CMK (cell line): Measurements from ENCODE around the gene NPTX1.

Experiments used
- DNase-seq: peaks from one replicate; pipeline ENCODE4 v3.0.0-alpha.2; 2010; ENCODE audit warnings: low read depth

The NPTX1 gene

GRCh38 chr17:80426671-80427326 is 49.6 kb downstream of the NPTX1 start:
- DNase-seq = peak; percentile 51

DNA sequence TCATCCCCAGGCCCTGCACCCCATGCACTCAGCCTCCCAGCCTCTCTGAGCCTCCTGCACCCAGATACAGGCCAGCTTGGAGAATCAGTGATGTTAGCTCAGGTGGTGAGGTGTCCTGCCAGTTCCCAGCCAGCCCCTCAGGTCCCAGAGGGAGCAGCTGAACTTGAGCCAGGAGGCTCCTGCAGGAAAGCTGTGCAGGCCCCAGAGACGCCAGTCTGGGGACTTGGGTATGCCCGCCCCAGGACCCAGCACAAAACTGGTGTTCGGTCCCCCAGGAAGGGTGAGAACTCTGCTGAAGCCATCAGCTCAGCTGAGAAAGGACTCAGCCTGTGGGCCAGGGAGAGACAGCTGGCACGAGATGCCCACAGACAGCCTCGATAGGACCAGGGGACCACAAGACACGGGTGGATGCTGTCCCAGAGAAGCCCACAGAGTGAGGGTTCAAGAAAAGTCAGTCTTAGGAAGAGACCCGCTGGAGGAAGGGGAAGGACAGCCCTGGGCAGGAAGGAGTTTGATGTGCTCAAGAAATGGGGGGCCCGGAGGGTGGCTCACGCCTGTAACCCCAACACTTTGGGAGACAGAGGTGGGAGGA is 50.5 kb downstream of the NPTX1 start:
- DNase-seq = no peak

DNA sequence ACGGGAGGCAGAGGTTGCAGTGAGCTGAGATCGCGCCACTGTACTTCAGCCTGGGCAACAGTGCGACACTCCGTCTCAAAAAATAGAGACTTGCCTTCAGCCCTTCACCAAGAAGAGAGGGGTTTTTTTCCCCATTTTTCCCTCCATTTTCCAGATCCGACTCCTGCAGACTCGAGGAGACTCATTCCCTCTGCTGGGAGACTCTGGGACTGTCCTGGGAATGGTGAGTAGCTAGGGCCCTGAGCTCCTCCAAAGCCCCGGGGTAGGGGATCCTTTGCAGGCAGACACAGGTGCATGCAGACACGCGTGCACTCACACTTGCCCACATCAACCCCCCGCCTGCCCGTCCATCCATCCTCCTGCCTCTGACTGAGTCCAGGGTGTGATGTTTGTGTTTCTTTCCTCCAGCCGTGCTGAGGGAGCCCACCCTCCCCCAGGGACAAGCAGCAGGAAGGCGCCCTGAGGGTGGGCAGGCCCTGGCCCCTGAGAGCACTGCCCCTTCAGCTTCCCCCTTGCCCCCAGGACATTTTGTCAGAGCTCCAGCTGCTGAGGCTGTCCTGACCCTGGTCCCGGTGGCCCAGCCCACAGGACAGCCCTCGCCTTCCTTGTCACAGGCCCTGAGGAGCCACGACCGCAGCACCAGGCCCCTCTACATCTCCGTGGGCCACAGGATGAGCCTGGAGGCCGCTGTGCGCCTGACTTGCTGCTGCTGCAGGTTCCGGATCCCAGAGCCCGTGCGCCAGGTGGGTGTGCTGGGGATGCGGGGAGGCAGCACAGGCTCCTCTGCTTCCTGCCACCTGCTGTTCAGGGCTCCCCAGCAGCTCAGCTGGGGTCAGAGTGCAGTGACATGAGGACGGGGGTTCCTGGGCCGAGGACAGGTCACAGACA is 51.3 kb downstream of the NPTX1 start:
- DNase-seq = no peak

- no peak for DNase-seq
Measured at GRCh38 chr17:80424261-80424660, 52.1 kb downstream of the NPTX1 start.

GRCh38 chr17:80423536-80424225 is 52.7 kb downstream of the NPTX1 start:
- DNase-seq = no peak

- DNase-seq = no peak
Measured at GRCh38 chr17:80422981-80423380, 53.4 kb downstream of the NPTX1 start.

DNA sequence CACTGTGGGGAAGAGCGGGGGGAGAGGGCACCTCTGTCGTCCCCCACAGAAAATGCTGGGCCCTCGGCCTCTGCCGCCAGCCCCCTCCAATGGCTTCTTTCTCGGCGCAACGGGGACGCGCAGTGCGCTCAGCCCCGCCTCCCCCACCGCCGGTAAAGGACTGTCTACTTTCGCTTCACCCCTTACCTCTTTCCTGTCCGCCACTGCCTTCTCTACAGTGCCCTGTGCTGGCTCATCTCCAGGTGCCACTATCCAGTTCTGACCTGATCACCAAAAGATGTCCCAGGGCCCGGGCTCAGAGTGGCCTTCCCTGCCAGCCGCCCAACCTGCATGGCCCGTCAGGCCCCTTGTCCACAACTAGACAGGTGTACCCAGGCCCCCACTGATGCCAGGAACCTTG is 54.1 kb downstream of the NPTX1 start:
- DNase-seq = no peak

DNA sequence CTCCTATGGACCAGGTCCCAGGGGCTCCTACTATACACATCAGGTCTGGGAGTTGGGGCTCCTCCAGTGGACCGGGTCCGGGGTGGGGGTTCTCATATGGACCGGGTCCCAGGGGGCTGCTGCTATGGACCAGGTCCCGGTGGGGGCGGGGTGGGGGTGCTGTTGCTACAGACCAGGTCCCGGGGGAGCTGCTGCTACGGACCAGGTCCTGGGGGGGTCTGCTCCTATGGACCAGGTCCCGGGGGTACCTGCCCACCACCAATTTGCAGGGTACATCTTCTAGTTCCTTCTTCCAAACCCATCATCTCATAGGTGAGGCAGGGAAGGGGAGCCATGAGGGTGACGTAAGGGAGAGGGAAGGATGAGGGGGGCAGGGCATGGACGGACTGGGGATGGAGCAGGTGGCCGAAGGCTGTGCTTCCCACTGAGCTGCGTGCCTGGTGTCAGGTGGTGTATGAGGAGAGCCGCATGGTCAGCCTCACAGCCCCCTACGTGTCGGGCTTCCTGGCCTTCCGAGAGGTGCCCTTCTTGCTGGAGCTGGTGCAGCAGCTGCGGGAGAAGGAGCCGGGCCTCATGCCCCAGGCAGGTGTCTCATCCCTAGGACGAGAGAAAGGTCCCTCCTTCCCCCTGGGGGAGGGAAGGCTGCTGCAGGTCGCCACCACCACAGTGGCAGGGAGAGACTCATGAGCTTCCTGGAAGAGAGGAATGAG is 54.9 kb downstream of the NPTX1 start:
- DNase-seq = no peak

GRCh38 chr17:80419255-80419654 is 57.2 kb downstream of the NPTX1 start:
- DNase-seq = no peak

DNA sequence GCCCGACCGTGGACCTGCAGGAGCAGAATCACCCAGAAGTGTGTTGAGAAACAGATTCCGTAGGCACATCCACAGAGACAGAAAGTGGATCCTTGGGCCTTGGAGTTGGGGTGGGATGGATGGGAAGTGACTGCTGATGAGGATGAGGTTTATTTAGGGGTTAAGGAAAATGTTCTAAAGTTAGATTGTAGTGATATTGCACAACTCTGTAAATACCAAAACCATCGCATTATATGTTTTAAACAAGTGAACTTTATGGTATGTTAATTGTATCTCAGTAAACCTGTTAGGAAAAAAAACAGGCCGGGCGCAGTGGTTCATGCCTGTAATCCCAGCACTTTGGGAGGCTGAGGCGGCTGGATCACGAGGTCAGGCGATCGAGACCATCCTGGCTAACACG is 57.8 kb downstream of the NPTX1 start:
- no peak for DNase-seq
